HG03354 (cell line): ENCODE measurements around the gene LHFPL6.

Experiments
- ATAC-seq: cut with Tn5 transposase; IDR thresholded peaks from one replicate; pipeline ENCODE4 v1.9.1; 2021; ENCODE audit warnings: mild to moderate bottlenecking; ENCODE audit not compliant: unreplicated experiment, poor library complexity, severe bottlenecking

The LHFPL6 gene

DNA sequence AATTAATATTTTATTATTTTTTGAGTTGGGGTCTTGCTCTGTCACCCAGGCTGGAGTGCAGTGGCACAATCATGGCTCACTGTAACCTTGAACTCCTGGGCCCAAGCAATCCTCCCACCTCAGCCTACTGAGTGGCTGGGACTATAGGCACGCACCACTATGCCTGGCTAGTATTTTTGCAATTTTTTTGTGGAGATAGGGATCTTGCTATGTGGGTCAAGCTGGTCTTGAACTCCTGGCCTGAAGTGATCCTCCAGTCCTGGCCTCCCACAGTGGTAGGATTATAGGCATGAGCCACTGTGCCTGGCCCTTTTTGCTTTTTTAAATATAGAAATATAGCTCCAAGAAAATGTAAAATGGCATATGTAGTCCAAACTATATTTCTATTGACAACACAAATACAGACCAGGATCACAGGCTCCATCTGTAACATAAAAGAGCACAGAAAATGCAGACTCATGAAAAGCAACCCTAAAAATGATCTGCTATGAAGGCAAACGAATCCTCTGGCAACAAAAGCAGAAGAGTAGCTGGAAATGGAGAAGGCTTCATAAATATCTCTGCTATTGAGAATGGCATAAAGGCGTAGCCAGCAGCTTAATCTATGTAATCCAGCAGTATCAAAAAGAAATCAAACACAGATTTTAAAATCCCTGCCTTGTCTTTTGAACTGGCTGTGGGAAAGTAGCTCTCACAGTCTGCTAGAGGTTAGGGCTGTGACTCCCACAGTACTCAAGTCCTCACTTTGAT lies 200.6 kb downstream of the LHFPL6 start:
- ATAC-seq, result no peak

DNA sequence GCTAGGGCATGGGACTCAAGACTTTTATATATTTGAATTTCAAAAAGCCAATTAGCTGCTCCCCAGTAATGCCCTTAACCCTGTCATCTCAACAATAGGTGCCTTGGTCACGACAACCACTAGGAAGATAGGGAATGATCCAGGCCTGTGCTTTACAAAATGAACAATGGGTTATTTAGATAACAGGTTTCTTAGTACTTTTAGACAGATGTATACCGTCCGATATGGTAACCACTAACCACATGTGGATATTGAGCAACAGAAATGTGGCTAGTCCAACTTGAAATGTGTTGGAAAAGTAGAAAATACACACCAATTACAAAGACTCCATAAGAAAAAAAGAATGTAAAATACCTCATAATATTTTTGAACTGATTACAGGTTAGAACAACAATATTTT lies 201.2 kb downstream of the LHFPL6 start:
- no peak for ATAC-seq

- no peak for ATAC-seq
Observed at GRCh38 chr13:39401046-39401705, 201.8 kb downstream of the LHFPL6 start.

DNA sequence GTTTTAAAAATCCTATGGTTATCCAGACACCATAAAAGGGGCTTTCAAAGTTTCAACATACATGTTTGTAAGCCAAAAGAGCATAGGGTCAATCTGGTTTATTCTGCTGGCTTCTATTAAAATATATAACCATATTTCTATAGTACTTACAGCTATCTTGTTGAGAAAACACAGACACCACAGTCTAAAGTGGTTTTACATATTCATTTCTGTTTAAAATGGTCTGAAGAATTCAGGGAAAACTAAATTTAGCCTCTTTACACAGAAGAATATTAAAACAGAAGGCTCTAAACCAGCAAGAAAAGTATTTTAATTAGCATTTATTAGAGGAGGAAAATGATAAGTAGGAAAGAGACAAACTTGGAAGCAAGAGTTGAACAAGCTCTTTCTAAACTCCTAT lies 203.9 kb downstream of the LHFPL6 start:
- no peak for ATAC-seq

GRCh38 chr13:39397896-39398265 lies 205.1 kb downstream of the LHFPL6 start:
- ATAC-seq, result no peak

DNA sequence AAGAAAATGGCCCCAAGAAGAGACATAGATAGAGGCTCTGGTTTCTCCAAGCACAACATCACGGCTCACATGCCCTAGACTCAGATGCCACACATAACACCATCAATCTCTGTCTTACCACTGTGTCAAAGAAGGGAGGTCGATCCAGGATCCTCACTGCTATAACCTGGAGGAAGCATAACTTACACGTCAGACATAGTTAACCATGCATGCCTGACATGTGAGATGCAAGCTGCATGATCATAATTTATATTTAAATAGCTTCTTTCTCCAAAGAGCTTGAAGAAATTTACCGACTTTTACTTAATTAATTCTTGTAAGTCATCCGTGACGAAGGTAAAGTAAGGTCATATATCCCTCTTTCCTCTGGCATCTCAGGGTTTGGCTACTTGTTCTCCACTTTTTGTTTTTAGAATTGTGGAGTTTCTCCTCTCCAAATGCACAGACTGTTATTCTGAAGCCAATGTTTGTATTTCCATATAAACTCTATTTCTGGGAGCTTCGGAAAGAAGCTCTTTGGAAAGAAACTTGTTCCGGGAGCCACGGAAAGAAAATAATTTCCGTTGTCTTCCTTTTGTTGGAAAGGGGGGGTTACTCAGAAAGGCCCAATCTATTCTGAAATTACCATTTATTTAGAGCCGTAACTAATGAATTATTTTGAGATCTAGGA lies 205.6 kb downstream of the LHFPL6 start:
- ATAC-seq, result no peak

GRCh38 chr13:39394796-39395678 lies 208.0 kb downstream of the LHFPL6 start:
- ATAC-seq, result no peak

DNA sequence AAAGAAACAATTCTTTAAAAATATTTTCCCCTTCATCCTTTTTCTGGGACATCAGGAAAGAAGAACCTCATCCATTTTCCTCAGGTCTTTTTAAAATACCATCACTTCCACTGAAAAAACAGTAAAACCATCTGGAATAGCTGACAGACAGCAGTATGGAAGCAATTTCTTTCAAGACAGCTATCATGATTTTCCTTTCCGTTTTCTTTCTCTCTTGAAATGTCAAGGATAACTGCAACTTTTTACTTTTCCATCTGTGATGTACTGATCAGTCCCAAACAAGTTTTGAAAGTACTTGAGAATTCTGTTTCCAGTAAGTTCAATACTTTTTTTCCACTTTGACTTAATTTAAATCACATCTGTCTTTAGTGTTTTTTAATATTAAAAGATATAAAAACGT lies 211.2 kb downstream of the LHFPL6 start:
- no peak for ATAC-seq

DNA sequence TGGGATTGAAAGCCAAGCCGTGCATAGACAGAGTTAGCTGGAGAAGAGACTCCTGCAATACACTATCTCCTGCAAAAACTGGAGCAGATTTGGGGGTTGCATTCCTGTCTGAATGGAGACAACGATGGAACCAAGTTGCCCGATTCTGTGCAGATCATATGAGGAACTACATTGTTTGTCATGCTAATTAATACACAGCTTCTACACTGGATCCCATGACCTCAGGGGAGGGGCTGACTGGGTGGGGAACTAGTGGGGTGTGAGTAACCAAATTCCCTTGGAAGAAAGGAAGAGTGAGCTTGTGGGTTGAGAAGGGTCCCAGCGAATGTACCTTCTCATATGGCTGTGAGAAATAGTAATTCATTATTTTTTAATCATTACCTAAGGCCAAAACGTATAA lies 214.0 kb downstream of the LHFPL6 start:
- ATAC-seq, result no peak

- no peak for ATAC-seq
Observed at GRCh38 chr13:39385621-39386231, 217.3 kb downstream of the LHFPL6 start.

DNA sequence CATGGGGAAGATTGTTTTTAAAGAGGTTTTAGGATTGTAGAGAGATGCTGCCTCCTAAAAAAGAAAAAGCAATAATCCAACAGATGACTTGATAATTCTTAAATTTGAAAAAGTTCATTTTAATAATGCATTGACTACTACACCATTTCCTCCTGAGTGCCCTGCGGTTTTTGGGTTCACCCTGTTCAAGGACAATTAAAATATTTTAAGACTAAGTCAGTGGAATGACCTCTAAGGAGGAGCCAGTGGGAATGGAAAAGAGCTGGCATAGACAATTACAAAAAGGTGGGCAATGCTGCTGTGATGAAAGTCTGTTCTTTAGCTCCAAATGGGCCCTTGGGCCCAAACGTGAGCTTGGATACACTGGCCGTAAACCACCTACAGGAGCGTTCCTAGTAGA lies 217.8 kb downstream of the LHFPL6 start:
- no peak for ATAC-seq

GRCh38 chr13:39381456-39381855 lies 221.5 kb downstream of the LHFPL6 start:
- ATAC-seq, result no peak

GRCh38 chr13:39379667-39380655 lies 223.0 kb downstream of the LHFPL6 start:
- ATAC-seq, result no peak

DNA sequence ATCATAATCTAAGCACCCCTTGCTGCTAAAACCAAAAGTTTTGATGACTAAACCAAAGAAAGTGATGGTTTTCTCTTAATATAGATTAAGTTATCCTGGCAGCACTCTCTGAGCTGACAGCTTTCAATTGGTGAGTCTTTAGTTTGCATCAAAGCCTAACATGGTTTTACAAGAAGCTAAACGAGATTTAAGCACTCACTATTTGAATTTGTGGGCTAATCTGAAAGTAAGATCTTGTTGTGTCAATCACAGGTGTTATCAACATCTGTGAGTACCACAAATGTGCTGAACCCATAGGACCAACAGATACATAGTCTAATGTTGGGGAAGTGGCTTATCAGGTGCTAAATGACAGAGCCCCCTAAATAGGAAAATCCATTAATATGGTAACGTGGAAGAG lies 223.9 kb downstream of the LHFPL6 start:
- peak; percentile 93 for ATAC-seq

- no peak for ATAC-seq
Observed at GRCh38 chr13:39378306-39378705, 224.7 kb downstream of the LHFPL6 start.

- no peak for ATAC-seq
Observed at GRCh38 chr13:39377699-39378098, 225.3 kb downstream of the LHFPL6 start.

- ATAC-seq, result no peak
Observed at GRCh38 chr13:39376076-39376475, 226.9 kb downstream of the LHFPL6 start.

DNA sequence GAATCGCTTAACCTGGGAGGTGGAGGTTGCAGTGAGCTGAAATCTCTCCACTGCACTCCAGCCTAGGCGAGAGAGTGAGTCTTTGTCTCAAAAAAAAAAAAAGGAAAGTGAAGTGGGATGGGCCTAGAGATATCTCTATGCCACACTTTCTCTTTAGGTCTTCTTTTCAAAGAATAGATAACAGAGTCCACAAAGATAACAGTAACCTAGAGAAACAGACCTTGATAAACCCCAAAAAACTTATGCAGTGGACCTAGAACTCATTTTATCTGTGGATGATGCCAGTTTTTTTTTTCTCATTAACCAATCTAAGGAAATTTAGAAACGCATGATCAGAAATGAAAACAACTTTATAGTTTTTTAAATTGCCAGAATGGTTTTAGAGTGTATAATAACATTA lies 227.4 kb downstream of the LHFPL6 start:
- no peak for ATAC-seq
